ENCODE data around the gene CEP76.

CEP76 gene, protein sequence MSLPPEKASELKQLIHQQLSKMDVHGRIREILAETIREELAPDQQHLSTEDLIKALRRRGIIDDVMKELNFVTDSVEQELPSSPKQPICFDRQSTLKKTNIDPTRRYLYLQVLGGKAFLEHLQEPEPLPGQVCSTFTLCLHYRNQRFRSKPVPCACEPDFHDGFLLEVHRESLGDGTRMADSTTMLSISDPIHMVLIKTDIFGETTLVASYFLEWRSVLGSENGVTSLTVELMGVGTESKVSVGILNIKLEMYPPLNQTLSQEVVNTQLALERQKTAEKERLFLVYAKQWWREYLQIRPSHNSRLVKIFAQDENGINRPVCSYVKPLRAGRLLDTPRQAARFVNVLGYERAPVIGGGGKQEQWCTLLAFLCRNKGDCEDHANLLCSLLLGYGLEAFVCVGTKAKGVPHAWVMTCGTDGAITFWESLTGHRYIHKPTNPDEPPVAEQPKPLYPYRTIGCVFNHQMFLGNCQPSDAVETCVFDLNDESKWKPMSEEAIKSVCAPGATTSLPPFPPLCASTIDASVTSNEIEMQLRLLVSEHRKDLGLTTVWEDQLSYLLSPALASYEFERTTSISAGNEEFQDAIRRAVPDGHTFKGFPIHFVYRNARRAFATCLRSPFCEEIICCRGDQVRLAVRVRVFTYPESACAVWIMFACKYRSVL

GRCh38 chr18:12702221-12703095 is at the start of gene CEP76, which contains the start of gene PSMG2:
Gene CEP76 (minus strand): TSS chr18:12702723. CDS start chr18:12702548, 175 bp downstream.
Gene PSMG2 (plus strand): TSS chr18:12703042. CDS start chr18:12703108, 66 bp downstream.
- H3K36me3 ChIP-seq (ENCODE audit: low read depth), result peaks cover 50% of the 10 kb centered on the region
- ATAC-seq (ENCODE audit: low read depth) (peak; percentile 83), DNase-seq (ENCODE audit: low spot score) (peak; percentile 87)
- H3K27ac ChIP-seq (ENCODE audit: poor library complexity, severe bottlenecking), result peak within 1 kb of the TSS; percentile 62
- TF ChIP-seq, protein P1, sequence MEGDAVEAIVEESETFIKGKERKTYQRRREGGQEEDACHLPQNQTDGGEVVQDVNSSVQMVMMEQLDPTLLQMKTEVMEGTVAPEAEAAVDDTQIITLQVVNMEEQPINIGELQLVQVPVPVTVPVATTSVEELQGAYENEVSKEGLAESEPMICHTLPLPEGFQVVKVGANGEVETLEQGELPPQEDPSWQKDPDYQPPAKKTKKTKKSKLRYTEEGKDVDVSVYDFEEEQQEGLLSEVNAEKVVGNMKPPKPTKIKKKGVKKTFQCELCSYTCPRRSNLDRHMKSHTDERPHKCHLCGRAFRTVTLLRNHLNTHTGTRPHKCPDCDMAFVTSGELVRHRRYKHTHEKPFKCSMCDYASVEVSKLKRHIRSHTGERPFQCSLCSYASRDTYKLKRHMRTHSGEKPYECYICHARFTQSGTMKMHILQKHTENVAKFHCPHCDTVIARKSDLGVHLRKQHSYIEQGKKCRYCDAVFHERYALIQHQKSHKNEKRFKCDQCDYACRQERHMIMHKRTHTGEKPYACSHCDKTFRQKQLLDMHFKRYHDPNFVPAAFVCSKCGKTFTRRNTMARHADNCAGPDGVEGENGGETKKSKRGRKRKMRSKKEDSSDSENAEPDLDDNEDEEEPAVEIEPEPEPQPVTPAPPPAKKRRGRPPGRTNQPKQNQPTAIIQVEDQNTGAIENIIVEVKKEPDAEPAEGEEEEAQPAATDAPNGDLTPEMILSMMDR (IDR thresholded peaks at IDR 0.05; ENCODE audit: poor library complexity, severe bottlenecking), result no peak
- H3K27me3 ChIP-seq (ENCODE audit: insufficient read depth, poor library complexity, severe bottlenecking), result no peaks in the 10 kb centered on the region
- H3K4me3 ChIP-seq (ENCODE audit: severe bottlenecking), result peak within 1 kb of the TSS; percentile 66
- peaks cover 25% of the 10 kb centered on the region for H3K4me1 ChIP-seq (ENCODE audit: insufficient read depth, poor library complexity, severe bottlenecking)
- no peaks in the 10 kb centered on the region for H3K9me3 ChIP-seq (ENCODE audit: severe bottlenecking)

DNA sequence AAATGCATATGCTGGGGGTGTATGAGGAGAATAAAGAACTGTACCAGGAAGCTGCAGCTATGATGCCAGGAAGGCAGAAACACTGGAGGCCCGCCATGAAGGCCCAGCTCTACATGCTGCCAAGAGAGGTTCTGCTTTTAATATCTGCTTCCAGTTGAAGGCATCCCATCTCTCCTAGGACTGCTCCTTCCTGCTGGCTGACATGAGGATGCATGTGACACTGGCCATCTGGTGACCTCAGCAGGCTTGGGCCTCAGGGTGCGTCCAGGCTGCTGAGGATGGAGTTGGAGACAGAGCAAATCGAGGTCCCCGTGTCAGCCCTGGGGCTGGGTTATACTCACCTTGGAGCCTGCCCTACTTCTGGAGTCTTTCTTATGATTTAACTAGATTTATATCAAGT is 49.4 kb upstream of the CEP76 start:
- DNase-seq (ENCODE audit: low spot score) (no peak), ATAC-seq (ENCODE audit: low read depth) (no peak)
- H3K27me3 ChIP-seq (ENCODE audit: insufficient read depth, poor library complexity, severe bottlenecking), result no peaks in the 10 kb centered on the region
- no peak overlapping the region for H3K4me3 ChIP-seq (ENCODE audit: severe bottlenecking)
- no peaks in the 10 kb centered on the region for H3K4me1 ChIP-seq (ENCODE audit: insufficient read depth, poor library complexity, severe bottlenecking)
- no peaks in the 10 kb centered on the region for H3K36me3 ChIP-seq (ENCODE audit: low read depth)
- TF ChIP-seq, protein P1 (IDR thresholded peaks at IDR 0.05; ENCODE audit: poor library complexity, severe bottlenecking), result no peak
- H3K9me3 ChIP-seq (ENCODE audit: severe bottlenecking), result no peaks in the 10 kb centered on the region
- H3K27ac ChIP-seq (ENCODE audit: poor library complexity, severe bottlenecking), result no peak overlapping the region

DNA sequence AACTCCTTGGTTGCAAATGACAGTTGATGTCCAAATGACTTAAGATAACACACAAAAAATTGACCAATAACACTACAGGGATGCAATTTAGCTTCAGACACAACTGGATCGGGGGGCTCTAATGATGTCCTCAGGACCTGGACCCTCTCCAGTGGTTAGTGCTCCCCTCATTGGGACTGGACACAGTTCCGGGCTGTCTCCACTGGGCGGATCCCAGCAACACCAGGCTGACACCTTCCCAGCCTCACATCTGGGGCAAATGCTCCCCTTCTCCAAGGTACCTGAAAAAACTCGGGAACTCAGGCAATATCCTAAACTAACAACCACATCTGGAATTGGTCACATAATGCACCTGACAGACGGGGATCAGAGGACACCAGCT is 49.0 kb upstream of the CEP76 start:
- no peaks in the 10 kb centered on the region for H3K27me3 ChIP-seq (ENCODE audit: insufficient read depth, poor library complexity, severe bottlenecking)
- H3K4me3 ChIP-seq (ENCODE audit: severe bottlenecking), result no peak overlapping the region
- no peaks in the 10 kb centered on the region for H3K9me3 ChIP-seq (ENCODE audit: severe bottlenecking)
- H3K4me1 ChIP-seq (ENCODE audit: insufficient read depth, poor library complexity, severe bottlenecking), result no peaks in the 10 kb centered on the region
- no peak for DNase-seq (ENCODE audit: low spot score)
- ATAC-seq (ENCODE audit: low read depth), result no peak
- TF ChIP-seq, protein P1 (IDR thresholded peaks at IDR 0.05; ENCODE audit: poor library complexity, severe bottlenecking), result no peak
- H3K36me3 ChIP-seq (ENCODE audit: low read depth), result no peaks in the 10 kb centered on the region
- no peak overlapping the region for H3K27ac ChIP-seq (ENCODE audit: poor library complexity, severe bottlenecking)

- no peaks in the 10 kb centered on the region for H3K36me3 ChIP-seq (ENCODE audit: low read depth)
- H3K27me3 ChIP-seq (ENCODE audit: insufficient read depth, poor library complexity, severe bottlenecking), result no peaks in the 10 kb centered on the region
- H3K4me1 ChIP-seq (ENCODE audit: insufficient read depth, poor library complexity, severe bottlenecking), result no peaks in the 10 kb centered on the region
- H3K4me3 ChIP-seq (ENCODE audit: severe bottlenecking), result no peak overlapping the region
- TF ChIP-seq, protein P1 (IDR thresholded peaks at IDR 0.05; ENCODE audit: poor library complexity, severe bottlenecking), result no peak
- H3K9me3 ChIP-seq (ENCODE audit: severe bottlenecking), result no peaks in the 10 kb centered on the region
- no peak for DNase-seq (ENCODE audit: low spot score)
- no peak for ATAC-seq (ENCODE audit: low read depth)
- H3K27ac ChIP-seq (ENCODE audit: poor library complexity, severe bottlenecking), result no peak overlapping the region
Observed at GRCh38 chr18:12750715-12751502, 48.4 kb upstream of the CEP76 start.

Data from RWPE2 (cell line).